GM18519 (cell line): ENCODE data around the gene P2RX1.

Experiments used
- ATAC-seq: cut with Tn5 transposase; IDR thresholded peaks from one replicate; pipeline ENCODE4 v1.9.1; 2021; ENCODE audit warnings: mild to moderate bottlenecking, moderate library complexity; ENCODE audit not compliant: unreplicated experiment, low FRiP score

Gene P2RX1

DNA sequence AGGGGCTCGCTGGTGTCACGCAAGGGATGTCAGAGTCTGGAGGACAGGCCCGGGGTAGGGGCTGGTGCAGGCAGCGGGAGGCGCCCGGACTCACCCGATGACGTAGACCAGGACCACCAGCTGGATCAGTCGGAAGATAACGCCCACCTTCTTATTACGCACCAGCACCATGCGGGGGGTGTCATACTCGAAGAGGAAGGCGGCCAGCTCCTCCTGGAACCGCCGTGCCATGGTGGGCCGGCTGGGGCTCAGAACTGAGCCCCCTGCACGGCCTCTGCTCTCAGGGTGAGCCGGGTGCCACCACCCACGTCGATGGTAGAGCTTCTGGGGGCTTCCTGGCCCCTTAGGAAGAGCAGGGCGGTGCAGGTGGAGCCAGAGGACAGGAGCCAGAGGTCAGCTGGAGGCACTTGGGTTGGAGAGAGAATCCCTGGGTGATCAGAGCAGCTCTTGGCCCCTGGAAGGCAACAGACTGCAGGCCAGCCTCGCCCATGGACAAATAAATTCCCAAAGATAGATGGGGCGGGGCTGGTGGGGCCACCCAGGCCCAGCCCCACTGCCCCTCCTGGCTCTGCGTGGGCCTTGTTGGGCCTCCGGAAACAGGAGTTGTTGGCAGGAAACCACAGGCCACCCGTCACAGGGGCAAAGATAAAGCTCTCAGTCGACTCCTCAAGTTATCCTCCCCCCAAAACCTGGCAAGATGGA lies at the start of gene P2RX1:
TSS of gene P2RX1 (minus strand) at position 471 of the 702 bp plus-strand sequence. CDS start at position 231, 240 bp downstream.
- ATAC-seq = no peak

- ATAC-seq = no peak
These were observed 49.0 kb upstream of the P2RX1 start for GRCh38 chr17:3965118-3965800.

DNA sequence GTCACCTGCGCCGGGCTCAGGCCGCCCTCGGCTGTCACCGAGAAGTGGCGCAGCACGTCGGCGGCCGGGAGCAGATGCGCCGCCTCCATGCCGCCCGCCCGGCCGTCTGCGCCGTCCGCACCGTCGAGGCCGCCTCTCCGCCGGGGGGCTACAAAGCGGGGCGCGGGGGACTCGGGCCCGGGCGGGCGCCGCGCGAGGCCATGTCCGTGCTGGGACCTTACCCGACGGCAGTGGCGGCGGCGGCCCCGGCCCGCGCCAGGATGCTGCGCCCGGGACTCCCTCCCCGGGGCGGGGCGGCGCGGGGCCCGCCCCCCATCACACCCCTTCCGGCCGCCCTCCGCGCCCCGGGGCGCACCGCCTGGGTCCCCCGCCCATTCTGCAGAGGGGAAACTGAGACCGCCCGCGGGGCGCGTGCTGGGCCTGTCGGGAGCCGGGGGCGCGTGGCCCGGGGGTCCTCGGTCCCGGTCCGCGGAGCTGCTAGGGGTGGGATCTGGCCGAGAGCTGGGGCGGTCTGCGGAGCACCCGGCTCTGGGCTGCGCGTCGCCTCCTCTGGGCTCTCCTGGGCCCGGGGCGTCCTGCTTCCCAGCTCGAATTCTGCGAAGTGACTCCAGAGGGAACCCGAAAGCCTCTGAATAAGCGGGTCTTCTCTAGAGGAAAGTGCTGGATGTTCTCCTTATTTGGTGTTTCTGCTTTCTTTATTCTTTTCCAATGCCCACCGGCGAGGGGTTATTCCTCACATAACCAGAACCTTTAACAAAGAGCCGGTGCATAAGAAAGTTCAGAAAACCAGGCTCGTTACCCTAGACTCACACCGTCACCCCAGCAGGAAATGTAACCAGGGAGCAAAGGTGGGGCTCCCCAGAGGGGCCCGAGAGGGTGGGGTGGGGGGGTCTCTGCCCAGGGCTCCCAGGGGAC lies 48.2 kb upstream of the P2RX1 start, which contains the start of gene ATP2A3:
TSS of gene ATP2A3 (minus strand) at position 235 of the 915 bp plus-strand sequence. CDS start at position 89, 146 bp downstream.
- no peak for ATAC-seq

DNA sequence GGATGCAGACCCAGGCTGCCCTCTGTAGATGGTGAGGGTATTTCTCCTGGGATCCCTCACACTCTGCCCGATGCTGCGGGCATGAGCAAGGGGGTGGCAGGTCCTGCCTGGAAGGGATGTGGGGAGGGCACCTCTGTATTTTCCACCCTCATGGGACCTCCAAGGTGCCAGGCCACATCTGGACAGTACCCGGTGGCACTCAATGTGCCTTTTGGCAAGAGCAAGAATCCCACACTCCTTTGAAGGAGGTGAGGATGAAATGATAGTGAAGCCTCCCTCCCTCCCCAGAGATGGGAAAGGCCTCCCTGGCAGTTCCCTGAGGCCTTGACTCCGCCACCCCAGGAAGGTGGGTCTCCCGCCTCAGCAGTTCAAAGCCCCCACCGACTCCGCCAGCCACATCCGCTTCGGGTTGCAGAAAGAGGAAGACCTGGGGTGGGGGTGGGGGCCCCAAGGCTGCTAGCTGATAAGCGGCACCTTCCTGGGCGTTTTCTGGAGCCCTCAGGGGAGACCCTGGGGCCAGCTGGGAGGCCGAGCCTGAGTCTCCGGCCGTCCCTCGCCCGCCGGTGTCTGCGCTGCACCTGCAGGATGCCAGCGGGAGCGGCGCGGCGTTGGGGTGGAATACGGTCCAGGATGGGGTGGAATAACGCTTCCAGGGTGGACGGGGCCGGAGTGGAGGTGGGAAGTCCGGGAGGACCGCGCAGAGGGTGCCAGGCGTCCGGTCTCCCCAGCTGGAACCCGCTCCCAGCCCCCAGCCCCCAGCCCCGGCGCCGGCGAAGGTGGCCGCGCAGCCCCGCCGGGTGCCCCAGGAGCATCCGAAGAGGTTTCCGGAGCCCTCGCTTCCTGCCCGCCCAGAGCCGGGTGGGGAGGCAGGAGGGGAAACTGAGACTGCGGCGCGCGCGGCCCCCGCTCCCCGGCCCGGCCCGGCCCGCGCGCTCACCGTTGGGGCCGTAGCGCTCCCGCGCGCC lies 47.3 kb upstream of the P2RX1 start:
- no peak for ATAC-seq

GRCh38 chr17:3962965-3963236 lies 46.6 kb upstream of the P2RX1 start:
- no peak for ATAC-seq

DNA sequence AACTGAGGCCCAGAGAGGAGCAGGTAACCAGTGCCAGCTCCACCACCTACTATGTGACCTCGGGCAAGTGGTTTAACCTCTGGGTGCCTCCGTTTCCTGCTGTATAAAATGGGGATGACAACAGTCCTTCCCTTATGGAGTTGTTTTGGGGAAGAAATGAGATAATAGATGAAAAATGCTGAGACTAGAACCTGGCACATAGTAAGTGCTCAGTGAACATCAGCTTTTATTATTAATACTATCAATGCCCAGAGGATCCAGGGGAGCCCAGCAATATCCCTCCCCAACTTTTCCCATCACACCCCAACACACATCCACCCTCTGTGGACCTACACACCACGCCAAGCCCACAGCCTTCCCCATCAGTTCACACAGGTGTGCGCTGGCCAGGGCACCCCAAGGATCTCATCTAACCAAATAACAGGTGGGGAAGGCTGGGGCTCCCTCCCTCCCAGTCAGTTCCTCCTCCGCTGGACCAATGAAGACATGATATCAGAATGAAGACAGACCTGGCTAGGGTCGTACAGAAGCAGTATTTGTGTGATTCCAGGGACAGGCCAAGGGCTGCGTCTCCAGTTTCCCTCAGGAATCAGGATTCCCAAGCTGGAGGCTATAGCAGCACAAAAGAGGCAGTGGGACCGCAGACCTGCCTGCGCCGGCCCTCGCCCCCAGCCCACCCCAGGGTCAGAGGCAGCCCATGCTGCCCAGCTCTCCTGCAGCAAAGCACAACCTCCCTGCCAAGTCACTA lies 46.1 kb upstream of the P2RX1 start:
- ATAC-seq = no peak

DNA sequence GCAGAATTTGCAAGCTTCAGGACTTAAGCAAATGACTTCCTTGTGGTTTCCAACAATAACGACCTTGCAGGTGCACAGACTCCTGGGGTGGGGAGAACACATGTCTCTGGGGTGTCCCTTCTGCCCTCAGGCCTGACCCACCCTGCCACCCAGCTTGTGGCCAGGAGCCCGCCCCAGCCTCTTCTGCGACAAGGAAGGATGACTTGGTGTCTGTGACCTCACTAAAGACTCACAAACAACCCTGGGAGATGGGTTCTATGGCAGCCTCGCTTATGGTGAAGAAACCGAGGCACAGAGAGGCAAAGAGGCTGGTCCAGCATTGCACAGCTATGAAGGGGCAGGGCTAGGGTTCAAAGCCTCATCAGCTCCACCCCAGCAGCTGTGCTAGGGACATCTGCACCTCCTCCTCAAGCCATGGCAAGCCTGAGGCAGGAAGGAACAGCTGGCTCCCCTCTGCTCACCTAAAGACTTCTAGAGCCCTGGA lies 45.3 kb upstream of the P2RX1 start:
- ATAC-seq = no peak

DNA sequence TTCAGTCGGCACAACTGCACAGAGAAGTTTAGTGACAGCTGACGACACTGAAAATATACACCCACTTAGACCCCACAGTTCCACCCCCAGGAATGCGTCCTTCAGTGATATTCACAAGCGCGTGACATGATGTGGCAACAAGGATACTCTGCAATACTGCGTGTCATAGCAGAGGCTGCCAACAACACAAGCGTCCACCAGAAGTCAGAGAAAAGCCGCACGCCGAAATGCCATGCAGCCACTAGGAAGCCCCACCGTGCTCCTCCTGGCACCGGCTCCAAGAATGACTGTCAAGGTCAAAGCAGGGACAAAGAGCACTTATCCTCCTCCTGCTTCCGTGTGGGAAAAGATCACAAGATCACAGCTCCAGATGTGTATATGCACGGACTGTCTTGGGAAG lies 44.5 kb upstream of the P2RX1 start:
- ATAC-seq = no peak

GRCh38 chr17:3959921-3960601 lies 43.8 kb upstream of the P2RX1 start:
- ATAC-seq = no peak

DNA sequence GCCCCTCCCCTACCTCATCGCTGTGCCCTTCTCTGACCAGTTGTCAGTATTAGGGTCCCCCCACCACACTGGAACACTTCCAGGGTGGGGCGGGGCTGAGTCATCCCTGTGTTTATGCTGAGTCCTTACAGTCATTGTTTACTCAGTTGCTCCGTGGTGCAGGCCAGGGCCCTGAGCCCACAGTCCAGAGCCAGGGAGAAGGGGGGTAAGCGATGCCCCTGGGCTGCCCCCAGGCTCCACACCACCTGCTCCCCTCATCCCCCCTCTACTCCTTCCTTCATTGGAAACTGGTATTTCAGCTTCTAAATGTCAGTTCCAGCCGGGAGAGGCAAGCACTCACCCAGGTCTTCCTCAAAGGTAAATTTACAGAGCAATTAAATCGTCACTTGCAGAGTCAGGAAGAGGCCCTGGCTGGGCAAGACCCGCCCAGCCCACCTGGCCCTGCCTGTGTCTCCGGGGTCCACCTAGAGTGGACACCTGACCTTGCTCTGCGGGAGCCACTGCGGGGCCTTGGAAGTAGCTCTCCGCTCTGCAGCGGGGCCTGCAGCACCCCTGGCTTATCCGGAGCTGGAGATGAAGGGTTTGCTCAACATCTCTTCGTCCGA lies 43.1 kb upstream of the P2RX1 start:
- no peak for ATAC-seq

DNA sequence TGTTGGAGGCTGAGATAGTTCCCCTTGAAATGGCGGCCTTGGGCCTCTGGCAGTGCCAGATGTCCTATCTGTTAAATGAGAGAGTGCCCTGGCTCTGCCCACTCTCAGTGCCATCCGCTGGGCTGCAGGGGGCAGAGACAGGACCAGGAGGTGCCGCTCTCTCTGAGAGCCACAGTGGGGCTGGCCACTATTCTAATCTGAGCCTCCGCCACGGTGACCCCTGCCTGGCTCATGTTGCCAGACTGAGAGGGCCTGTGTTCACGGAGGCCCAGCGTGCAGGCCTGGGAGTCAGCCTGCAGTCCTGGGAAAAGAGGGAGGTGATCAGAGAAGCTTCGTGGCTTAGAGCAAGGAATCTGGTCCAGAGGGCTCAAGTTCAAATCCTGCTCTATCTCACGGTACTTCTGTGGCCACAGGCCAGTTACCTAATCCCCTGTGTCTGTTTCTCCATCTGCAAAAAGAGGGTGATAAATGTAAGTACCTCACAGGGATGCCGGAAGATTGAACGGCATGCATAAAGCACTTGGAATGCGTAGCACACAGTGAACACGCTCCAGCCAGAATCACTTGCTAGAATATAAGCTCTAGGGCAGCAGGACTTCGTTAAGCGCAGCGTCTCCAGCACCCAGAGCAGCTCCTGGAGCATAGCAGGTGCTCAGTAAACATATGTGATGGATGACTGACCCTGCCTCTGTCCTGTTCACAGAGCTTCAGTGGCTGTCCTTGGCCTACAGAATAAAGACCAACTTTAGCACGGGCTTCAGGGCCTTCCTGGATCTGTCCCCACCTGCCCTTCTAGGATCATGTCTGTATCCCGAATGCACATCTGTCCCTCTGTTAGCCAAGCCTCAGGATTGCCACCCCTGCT lies 41.7 kb upstream of the P2RX1 start:
- ATAC-seq = no peak

DNA sequence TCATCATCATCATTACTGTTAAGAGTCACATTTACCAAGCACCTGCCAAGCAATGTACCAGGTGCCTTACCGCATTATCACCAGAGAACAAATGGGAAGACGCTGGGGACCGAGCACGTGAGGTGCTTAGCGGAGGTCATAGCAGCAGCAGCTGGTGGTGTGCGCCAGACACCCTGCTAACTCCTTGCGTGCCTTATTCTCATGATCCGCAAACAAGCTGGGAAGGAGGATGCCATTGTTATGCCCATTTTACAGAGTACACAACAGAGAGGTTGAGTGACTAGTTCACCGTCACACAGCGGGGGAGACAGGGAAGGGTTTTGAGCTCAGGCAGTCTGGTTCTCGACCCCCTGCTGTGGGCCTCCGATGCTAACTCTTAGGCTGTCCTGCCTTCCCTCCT lies 40.7 kb upstream of the P2RX1 start:
- ATAC-seq = no peak

GRCh38 chr17:3956327-3956957 lies 40.2 kb upstream of the P2RX1 start:
- ATAC-seq = no peak

DNA sequence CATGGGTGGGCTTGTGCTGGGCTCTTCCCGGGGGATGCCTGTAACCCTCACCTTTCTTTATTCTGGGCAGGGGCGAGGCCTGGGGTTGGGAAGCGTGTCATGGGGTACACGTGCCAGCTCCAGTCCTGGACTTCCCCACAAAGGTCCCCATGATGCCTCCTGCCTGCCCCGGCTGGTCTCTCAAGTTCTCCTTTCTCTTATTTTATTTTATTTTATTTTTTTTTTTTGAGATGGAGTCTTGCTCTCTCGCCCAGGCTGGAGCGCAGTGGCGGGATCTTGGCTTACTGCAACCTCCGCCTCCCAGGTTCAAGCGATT lies 39.4 kb upstream of the P2RX1 start:
- no peak for ATAC-seq

DNA sequence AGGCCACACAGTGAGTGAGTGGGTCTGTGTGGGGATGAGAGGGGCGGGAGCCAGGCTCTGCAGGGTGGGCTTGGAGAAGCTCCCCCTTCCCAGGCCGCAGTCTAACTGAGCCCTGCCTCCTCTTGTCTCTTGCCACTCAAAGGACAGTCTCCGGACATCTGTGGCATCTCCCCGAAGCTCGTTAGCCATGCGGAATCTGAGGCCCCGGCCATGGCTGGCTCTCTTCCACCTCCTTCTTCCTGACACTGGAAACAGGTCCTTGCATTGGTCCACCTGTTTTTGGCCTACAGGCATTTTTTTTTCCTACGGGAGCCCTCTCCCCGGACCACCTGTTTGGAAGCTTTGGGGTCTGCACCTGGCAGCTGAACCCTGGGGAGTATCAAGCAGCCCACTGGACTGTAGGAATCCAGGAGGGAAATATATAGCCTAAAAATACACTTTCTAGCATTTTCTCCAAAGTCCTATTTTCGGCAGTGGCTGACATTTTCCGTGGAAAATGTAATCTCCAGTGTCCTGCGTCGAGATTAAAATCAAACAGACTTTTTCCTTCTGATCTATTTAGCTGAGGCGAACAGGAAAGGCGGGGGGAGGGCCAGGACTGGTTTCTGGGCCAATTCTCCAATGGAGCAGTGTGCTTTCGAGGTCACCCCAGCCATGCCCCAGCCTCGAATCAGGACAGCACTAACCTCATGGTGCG lies 38.9 kb upstream of the P2RX1 start:
- ATAC-seq = no peak

DNA sequence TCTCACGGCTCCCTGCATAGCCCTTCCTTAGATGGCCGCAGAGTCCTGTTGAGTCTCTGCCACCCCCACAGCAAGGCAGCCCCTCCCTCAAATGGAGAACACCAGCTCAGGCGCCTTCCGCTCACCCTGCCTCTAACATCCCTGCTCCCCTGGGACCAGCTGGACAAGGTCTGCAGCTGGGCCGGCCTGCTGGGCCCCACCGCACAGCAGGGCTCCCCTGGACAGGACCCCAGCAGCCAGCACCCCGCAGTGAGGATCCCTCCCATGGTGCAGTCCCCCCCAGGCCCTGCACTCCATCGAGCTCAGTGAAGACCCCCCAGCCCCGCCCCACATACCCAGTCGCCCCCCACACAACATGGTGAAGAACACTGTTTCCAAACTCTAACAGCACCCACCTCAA lies 37.8 kb upstream of the P2RX1 start:
- no peak for ATAC-seq

DNA sequence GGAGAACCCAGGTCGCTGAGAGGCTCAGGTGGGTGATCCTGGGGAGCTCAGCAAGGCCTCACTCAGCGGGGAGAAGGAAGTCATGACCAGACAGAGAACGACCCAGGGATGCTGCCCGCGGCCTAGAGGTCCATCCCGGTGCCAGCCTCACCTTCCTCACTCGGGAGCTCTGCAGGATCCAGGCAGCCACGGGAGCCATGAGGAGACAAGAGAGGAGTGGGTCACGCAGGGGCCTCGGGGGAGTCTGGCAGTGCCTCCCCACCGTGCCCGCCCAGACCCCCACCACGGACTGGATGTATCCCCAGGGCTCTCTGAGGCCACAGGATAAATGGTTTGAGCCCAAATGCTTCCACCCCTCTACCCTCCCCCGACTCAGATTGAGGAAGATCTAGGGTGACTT lies 37.3 kb upstream of the P2RX1 start:
- ATAC-seq = no peak
